NOMO-1 treated with dmso at 0.1 percent for 144 hours (cell line): ENCODE results near the gene AMER3.

Source experiments
- DNase-seq: peaks from one replicate; lab custom pipeline; 2025; ENCODE audit not compliant: unreplicated experiment; lab: John Stamatoyannopoulos, UW

AMER3 gene

DNA sequence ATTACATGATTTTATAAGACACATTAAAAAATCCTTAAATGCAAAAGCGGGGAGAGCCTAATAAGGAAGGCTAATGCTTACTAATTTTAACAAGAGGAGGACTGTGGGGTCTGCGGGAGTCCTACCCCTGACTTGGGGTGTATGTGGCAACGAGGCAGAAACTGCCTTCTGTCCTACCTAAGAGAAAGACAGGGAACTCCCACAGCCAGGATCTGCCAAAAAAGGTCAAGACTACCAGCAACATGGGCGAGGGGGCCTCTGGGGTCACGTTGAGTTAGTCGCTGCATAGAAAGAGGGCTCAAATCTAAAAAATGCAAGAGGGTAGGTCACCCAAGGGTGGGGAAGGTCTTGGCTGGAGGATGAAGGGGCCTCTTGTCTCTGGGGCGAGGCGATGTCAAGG lies 529 bp upstream of the AMER3 start:
- DNase-seq: no peak

DNA sequence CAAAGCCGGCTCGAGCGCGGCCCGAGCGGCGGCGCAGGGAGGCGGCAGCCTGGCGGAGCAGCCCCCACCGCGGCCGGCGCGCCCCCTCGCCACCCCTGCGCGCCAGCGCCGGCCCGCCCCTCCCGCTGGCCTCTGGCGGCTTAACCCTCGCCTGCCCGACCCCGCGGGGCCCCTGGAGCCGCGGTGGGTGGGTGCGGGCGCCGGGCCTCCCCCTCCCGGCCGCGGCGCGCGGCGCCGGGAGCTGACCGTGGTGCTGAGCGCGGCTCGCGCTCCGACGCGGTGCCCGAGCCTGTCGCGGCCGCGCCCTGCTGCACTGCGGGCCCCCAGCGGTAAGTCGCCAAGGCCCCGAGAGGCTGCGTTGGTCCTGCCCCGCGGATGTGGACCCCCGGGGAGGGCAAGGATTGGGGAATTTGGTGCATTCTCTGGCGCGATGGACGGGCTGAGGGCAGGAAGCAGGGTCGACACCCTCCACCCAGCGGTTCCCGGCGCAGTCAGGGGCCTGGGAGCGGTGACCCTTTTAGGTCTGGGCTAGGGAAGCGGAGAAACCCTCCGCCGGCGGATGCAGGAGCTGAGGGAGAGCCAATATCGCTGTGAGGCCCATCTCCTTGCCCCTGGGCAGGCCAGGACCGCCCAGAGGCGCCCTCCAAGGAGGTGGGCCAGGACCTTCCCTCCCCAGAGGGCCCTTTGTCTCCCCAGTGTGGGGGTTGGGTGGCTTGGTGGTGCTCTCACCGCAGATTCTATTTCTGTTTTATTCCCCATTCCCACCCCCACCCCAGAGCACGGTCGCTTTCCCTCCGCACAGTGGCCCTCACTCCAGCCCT lies 923 bp downstream of the AMER3 start:
- no peak for DNase-seq

DNA sequence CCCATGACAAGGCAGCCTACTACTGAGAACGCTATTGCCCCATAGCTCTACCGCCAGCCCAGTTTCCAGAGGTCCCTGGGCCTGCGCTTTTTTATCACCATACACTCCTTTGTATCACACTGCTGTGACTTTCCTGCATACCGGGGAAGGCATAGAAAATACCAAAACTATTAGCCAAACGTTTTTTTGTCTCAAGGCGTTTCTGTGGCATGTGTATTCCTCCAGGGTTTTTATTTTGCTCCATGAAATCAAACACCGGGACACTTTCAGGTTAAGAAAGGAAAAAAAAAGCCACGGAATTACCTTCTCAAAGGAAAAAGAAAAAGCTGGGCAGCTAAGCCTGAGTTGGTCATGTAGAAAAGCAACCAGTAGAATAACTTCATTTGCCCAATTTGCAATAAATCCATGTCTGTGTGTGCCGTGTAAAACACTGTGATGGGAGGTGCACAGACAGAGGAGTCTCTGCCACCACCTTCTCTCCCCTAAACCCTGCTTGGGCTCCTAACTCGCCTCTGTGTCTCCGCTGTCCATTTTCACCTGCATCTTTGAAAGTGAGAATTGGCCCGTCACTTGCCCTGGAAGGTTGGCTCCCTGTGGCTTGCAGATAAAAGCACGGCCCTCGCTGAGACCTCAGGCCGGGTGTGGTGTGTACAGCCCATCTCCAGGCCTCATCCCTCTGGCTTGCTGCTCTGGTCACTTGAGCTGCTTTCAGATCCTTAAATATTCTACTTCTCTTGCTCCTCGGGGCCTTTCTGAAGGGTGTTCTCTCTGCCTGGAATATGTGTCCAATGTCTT lies 1.7 kb downstream of the AMER3 start:
- no peak for DNase-seq

DNA sequence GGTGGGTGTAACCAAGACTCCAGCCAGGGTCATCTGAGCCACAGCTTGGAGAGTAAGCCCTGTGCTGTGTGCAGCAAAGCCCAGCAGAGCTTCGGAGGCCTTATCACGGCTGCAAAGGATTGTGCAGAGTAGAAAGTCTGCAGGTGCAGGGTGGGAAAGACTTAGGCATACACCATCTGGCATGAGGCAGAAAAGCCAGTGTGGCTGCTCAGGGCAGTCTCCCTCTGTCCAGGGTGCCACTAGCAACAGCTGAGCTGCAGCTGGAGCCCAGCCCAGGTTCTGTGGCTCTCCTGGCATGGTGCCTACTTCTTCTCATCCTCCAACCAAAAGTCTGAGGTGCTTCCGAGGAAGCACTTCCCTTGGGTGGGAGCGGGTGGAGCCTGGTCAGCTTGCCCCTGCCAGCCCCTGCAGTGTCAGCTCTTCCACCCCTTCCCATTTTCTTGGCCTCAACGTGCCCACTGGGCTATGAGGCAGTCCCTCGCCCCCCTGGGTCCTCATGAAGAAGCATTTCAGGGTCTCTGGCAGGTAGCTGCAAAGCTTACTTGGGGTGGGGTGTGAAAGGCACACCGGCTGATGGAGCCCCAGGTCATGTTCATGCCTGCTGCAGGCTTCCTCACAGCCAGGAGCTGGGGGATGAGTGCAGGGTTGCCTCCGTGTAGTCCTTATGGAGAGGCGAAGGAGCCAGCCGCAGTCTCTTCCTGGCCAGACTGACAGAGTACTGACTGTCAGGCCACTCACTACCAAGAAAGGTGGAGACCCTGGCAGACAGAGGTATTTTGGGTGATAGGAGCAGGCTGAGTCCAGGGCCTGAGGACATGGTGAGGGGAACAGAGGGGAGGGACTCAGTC lies 4.8 kb downstream of the AMER3 start:
- DNase-seq: no peak

DNA sequence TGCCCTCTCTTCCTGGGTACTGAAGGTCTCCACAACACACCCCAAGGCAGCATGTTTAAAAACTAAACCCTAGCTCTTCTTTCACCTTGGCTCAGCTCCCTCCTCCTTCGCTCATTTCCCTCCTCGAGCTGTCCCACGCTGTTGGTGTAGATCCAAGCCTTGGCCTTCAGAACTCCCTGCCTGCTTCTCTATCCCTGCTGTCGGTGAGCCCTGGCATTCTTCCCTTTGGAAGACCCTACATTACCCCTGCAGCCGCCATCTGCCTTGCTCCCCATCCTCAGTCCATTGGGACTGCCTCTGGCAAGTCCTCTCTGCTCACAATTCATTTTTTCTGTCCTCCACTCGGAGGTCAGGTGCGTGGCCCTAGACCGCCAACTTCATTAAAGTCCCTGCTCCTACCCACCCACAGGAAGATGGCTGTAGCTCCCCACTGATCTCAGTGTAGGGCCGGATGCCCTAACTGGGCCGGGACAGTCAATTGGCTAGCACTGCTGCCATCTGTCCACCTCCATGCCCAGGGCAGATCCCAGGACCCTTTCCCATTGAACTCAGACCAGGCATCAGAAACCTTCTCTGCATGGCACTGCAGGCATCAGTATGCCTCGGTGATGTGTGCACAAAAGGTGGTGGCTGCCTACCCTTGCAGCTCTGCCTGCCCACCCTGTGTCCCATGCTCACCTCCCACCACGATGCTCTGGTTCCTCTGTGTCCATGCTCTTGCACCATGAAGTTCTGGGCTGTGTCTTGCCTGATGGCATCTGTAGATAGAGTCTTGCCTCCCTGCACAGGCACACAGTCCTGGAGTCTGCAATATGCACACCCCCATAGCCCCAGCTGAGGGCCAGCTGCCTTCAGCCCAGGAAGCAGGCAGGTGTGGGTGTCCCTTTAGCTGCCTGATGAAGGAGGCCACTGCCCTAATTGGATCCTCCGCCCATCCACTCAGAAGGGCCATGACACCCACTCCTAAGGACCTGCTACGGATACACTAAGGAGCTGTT lies 5.7 kb downstream of the AMER3 start:
- DNase-seq: no peak

DNA sequence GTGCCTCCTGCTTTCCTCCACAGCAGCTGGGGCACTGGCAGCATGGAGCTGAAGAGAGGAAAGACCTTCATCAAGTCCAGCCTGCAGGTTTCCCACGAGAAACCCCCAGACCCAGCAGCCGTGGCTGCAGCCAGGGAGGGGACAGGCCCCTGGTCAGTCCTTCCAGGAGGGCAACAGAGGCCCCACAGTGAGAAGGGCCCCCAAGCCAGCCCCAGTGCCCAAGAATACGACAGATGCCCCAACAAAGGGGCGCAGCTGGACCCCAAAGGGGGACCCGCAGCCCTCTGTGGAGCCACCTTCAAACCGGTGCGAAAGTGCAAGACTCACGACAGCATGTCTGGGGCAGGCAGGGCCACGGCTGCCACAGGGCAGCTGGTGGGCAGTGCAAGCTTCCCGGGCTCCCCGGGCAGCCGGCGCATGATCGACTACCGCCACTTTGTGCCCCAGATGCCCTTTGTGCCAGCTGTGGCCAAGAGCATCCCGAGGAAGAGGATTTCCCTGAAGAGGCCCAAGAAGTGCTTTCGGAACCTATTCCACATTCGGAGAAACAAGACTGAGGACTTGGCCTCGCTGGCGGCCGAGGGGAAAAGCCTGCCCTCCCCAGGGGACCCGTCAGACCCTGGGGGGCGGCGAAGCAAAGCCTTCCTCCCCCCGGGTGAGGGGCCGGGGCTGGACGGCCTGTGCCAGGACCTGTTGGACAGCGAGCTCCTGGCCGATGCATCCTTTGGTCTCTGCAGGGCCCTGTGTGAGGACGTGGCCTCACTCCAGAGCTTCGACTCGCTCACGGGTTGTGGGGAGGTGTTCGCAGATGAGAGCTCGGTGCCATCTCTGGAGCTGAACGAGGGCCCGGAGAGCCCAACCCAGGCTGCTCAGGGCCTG lies 6.9 kb downstream of the AMER3 start:
- DNase-seq: no peak

DNA sequence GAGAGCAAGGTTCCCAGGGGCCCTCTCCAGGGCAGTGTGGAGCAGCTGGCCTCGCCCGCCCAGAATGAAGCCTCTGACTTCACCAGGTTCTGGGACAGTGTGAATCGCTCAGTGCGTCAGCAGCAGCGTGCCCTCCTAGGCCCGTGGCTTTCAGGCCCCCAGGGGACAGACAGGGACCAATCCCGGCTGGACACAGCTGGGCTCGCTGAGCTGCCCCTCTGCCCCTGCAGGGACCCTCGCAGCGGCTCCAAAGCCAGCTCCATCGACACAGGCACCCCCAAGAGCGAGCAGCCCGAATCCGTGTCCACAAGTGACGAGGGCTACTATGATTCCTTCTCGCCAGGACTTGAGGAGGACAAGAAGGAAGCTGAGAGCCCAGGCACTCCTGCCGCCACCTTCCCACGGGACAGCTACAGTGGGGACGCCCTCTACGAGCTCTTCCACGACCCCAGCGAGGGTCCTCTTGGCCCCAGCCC lies 7.6 kb downstream of the AMER3 start:
- no peak for DNase-seq

DNA sequence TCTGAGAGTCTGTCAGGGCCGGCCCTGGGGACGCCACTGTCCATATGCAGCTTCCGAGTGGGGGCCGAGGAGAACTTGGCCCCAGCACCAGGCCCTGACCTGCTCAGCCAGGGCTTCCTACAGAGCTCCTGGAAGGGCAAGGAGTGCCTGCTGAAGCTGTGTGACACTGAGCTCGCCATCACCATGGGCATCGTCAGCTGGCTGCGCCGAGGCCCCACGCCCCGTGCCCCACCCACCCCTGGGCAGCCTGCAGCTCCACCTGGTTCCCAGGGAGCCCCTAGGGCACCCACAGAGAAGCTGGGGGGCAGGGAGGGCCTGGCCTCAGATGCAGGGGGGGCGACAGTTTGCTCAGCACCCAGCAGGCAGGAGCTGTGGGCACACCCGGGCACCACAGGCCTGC lies 8.1 kb downstream of the AMER3 start:
- no peak for DNase-seq

DNA sequence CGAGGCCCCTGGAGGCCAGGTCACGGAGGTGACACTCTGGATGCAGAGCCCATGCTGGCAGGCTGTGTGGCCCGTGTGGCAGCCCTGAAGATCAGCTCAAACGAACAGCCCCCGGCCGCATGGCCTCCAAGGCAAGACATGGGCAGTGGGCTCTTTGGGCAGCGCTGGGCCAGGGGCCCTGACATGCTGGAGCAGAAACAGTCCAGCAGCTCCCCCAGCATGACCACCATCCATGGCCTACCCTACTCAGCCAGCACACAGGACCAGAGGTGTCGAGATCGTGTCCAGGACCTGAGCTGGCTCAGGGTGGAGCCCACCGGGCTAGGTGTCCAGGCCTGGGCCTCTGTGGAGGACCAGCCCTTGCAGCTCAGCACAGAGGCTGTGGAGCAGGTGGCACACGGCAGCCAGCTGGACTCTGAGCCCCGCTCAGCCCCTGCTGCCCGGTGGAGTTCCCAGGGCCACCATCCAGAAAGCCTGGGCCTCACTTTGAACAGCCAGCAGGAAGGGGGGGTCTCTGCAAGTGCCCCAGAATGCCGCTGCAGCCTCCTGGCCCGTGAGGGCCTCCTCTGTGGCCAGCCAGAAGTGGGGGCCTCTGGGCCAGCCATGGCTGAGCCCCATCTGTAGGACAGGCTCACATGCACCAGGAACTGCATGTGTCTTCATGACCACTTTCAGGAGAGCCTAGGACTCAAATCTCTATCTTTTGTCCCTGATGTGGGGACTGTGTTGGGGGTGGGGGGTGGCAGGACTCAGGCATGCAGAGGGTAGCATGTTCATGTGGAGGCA lies 8.9 kb downstream of the AMER3 start:
- no peak for DNase-seq

DNA sequence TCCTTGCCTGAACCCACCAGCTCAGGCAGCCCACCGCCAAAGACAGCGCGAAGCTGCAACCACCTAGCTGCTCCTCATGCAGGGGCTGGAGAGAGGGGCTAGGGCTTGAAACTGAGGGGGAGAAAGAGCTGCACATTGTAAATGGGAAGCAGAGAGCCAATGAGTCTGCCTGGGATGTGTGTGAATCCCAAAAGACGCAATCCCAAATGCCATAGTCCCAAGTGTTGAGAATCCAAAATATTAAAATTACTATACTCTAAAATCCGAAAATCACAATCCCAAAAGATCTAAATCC lies 9.4 kb downstream of the AMER3 start:
- DNase-seq: no peak

DNA sequence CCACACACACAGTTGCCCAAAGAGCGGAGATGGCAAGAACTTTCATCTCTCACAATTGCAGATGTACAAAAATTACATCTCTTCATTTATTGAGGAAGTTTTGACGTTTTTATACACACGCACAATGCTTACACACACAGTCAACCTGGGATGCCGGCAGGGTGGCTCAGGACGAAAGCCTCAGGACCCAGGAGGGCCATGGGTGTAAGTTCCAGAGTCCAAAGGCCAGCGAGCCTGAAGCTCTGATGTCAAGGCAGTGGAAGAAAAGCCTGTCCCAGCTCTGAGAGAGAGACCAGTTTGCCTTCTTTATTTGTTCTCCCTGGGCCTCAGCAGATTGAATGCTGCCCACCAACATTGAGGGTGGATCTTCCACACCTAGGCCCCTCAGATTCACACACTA lies 10.1 kb downstream of the AMER3 start:
- no peak for DNase-seq

DNA sequence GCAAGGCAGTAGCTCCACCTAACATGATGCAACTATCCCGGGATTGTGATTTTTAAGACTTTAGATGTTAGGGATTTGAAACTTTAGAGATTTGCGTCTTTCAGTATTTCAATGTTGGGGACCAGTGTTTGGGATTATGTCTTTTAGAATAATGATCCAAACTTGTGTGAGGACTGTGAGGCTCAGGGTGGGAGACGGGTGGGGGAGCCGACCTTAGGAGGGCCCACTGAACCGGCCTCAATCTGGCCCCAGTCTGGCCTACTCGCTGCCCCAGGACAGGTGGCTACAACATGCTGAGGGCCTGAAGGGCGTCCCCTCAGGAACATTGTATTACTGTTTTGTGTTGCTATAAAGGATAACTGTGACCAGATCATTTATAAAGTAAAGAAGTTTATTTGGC lies 10.7 kb downstream of the AMER3 start:
- no peak for DNase-seq

DNA sequence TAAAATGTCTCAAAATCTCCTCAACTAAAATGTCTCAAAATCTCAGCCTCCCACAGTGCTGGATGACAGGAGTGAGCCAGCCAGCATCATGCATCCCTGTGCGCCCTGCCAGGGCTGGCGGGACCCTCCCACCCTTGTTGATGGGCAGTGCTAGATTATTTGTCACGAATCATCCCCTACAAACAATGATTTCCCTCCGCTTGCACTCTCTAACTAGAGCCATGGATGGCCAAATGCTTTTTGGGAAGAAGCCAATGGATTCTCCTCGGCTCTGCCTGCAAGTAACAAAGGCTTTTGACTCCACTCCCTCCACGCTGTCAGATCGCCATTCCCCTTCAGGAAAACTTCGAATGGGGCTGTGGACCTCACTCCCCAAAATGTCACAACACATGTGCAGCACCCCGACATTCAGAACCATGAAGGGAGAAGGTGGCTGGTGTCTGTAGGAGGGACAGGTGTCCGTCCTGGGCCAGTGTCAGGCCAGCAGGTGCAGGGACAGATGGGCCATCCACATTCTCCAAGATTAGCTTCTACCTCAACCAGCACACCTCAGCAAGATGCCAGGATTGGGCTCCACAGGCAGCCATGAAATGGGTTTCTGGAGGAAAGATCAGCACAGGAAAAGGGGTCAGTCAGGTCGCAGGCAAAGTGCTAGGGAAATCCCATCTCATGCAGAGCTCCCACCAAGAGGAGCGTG lies 11.5 kb downstream of the AMER3 start:
- no peak for DNase-seq

DNA sequence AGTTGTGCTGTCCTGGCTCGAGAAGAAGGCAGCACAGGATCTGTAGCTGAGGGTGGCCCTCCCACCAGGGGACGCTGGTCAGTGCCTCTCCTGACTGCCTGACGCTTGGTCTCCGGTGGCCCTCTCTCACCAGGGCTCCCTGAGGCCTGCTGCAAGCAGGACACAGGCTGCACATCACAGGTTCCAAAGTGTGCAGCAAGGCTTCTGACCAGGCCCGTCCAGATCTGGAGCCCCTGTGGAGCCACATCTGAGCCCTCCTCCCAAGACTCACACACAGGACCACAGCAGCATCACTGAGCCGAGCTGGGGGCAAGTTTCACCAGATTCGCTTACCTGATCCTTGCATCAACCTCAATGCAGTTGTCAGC lies 12.1 kb downstream of the AMER3 start:
- no peak for DNase-seq

DNA sequence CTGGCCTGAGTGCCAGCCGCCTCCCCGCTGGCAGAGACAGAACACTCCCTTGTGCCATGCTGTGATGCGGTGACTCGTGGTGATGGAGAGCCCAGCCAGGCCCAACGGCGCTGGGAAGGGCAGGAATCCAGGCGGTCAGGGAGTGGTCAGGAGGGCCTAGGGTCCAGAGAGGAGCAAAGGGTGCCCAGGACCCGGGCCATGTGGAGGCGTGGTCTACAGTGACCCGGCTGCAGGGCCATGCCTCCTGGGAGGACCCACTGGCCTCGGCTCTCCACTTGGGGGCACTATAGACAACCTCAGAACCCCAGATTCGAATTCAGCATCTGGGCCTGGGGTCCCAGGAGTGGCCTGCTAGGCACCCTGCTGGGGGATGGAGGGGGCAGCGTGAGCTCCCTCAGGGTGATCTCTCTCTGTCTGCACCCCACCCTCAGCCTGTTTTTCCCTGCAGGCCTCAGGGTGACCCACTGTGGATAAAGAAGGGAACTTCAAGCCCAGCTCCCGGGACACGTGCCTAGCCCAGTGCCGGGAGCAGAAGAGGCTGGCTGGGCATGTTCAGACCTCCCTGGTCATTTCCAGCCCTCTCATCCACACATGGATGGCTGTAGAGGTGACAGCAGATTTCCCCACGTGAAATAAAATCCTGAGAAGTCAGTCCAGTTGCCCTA lies 13.0 kb downstream of the AMER3 start:
- DNase-seq: no peak

DNA sequence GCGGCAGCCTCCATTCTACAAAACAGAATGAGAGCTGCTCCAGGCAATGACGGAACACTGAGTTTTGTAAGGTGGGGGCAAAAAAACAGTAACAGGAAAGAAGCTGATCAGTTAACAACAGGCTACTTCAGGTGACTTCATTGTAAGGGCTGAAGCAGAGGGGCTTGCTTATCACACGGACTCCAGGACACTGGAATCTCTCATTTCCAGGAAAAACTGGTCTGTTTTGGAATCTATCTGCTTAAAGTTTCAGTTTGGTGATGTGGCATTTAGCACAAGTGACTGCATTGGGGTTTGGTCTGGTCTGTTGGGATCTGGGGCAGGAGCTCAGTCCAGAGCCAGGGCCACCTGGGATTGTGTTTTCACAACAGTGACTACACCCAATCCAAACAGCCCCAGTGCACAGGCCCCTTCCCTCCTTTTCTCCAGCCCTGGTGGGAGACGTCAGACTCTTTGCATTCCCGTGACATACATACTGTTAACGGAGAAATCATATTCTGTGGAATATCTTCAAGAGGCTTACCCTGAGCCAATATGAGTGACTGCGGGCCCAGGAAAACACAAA lies 14.1 kb downstream of the AMER3 start:
- DNase-seq: no peak

DNA sequence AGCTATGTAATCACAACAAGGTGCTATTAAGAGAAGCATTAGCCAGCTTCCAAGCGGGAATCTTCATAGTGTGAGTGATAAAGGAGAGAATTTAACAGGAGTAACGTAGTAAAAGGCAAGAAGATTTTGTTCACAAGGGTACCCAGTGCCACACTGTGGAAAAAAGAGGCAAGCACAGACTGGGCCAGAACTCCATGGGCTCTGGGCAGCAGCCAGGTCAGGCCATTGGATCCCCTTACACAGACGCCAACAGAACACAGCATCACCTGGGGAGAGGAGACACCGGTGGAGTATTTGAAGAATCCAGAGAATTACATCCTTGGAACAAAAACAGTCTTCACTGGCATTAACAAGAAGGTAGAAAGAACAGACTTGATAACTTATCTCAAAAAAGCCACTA lies 21.2 kb downstream of the AMER3 start:
- DNase-seq: no peak
